PFSK-1 (cell line): ENCODE data around the gene KDM2A.

Experiments
- POLR2AphosphoS5 ChIP-seq: IDR thresholded peaks from 2 replicates; pipeline ENCODE4 v1.6.1; 2012; ENCODE audit warnings: low read depth, mild to moderate bottlenecking, control low read depth, low read length, moderate library complexity
- SIN3A ChIP-seq: IDR thresholded peaks from 2 replicates; pipeline ENCODE4 v1.6.1; 2012; ENCODE audit warnings: mild to moderate bottlenecking, low read length, moderate library complexity, borderline replicate concordance; ENCODE audit not compliant: insufficient read depth

- TF ChIP-seq POLR2AphosphoS5 (no peak), SIN3A (no peak)
Measured at GRCh38 chr11:67248653-67249052, 129.6 kb downstream of the KDM2A start.
